ENCODE data around the gene HIVEP3.

The HIVEP3 gene

DNA sequence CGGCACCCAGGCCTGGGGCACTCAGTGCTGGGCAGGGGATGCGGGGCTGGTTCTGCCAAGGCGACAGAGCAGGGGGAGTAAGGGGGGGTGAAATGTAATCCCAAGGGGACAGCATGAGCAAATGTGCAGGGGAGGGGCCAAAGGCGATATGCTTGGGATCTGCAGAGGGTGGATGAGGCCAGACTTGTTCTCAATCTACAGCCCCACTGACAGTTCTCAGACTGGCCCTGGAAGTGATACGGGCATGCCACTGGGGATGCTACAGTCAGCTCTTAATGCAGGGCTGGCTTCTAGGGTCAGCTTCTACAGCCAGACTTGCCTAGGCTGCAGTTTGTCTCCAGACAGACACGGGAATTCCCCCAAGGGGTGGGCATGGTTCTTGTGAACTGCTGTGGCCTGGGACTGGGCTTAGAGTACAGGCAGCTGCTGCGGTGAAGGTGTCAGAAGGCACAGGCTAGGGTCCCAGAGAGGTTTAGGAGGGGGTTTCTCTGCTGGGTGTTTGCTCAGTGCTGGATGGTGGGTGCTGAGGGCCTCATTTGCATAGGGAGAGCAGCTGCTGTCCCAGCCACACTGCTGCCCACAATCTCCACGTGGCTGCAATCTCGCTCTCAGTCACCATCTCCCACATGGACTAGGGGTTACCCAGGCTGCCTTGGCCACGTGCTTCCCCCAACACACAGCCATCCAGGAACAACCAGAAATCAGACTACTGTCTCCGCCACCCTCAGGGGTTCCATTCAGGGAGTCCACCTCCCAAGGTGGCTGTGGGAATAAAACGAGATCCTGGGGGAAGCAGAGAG is 190.1 kb downstream of the HIVEP3 start:
- intact Hi-C loops (cut with DNase I; ENCODE audit: low total_unique reads): no loop called here
- TF ChIP-seq CTCF (IDR thresholded peaks at IDR 0.05): no peak
- Histone ChIP-seq H3K9me3 (peaks cover 0 to 3% (median 0%) of the 10 kb centered on the region in 3 donors), H3K36me3 (no peaks in the 10 kb centered on the region), H3K4me1 (peaks cover 0 to 11% (median 0%) of the 10 kb centered on the region in 4 donors), H3K27me3 (peaks cover 0 to 6% of the 10 kb centered on the region in 2 donors), H3K27ac (no peak overlapping the region), H3K4me3 (no peak overlapping the region)
- no peak for DNase-seq

- intact Hi-C loops (cut with DNase I; ENCODE audit: low total_unique reads): no loop called here
- TF ChIP-seq CTCF (IDR thresholded peaks at IDR 0.05): no peak
These were observed 191.0 kb downstream of the HIVEP3 start for GRCh38 chr1:41727749-41728115.

GRCh38 chr1:41726899-41727748 is 191.6 kb downstream of the HIVEP3 start:
- no peak for TF ChIP-seq CTCF (IDR thresholded peaks at IDR 0.05)

More at GRCh38 chr1:41727749-41728115, 191.0 kb downstream of the HIVEP3 start:
- H3K4me1 ChIP-seq: peaks cover 0 to 11% (median 0%) of the 10 kb centered on the region in 4 donors
- peaks cover 0 to 6% of the 10 kb centered on the region in 2 donors for H3K27me3 ChIP-seq
- H3K4me3 ChIP-seq: no peak overlapping the region
- H3K36me3 ChIP-seq: no peaks in the 10 kb centered on the region
- DNase-seq: no peak
- peaks cover 0 to 3% (median 0%) of the 10 kb centered on the region in 3 donors for H3K9me3 ChIP-seq
- H3K27ac ChIP-seq: no peak overlapping the region

GRCh38 chr1:41726292-41726691 is 192.4 kb downstream of the HIVEP3 start:
- TF ChIP-seq CTCF (IDR thresholded peaks at IDR 0.05): no peak
- H3K4me3 ChIP-seq: no peak overlapping the region
- DNase-seq: no peak
- H3K9me3 ChIP-seq: no peaks in the 10 kb centered on the region
- no peak overlapping the region for H3K27ac ChIP-seq
- no peaks in the 10 kb centered on the region for H3K36me3 ChIP-seq
- H3K27me3 ChIP-seq: peaks cover 0 to 3% of the 10 kb centered on the region in 2 donors
- intact Hi-C loops (cut with DNase I; ENCODE audit: low total_unique reads): no loop called here
- H3K4me1 ChIP-seq: peaks cover 0 to 11% (median 0%) of the 10 kb centered on the region in 4 donors

More at GRCh38 chr1:41726899-41727748, 191.6 kb downstream of the HIVEP3 start:
- H3K4me1 ChIP-seq: peaks cover 0 to 11% (median 0%) of the 10 kb centered on the region in 4 donors
- peaks cover 0 to 6% of the 10 kb centered on the region in 2 donors for H3K27me3 ChIP-seq
- intact Hi-C loops (cut with DNase I; ENCODE audit: low total_unique reads): no loop called here
- DNase-seq: peak; percentile 64 to 81
- H3K27ac ChIP-seq: no peak overlapping the region
- no peak overlapping the region for H3K4me3 ChIP-seq
- H3K9me3 ChIP-seq: peaks cover 0 to 3% (median 0%) of the 10 kb centered on the region in 3 donors
- H3K36me3 ChIP-seq: no peaks in the 10 kb centered on the region

- no peak for TF ChIP-seq CTCF (IDR thresholded peaks at IDR 0.05)
These were observed 193.8 kb downstream of the HIVEP3 start for GRCh38 chr1:41724926-41725325.

More at GRCh38 chr1:41724926-41725325, 193.8 kb downstream of the HIVEP3 start:
- Histone ChIP-seq H3K27ac (no peak overlapping the region), H3K36me3 (no peaks in the 10 kb centered on the region), H3K9me3 (no peaks in the 10 kb centered on the region), H3K4me1 (peaks cover 0 to 11% (median 0%) of the 10 kb centered on the region in 4 donors), H3K4me3 (no peak overlapping the region), H3K27me3 (no peaks in the 10 kb centered on the region)
- DNase-seq: no peak
- intact Hi-C loops (cut with DNase I; ENCODE audit: low total_unique reads): no loop called here

All from tibial artery (tissue), 4 donors.